Posterior vena cava (tissue), 2 donors: ENCODE measurements around the gene TUBA3E. TPM values are rescaled to one million over a fixed set of nuclear protein-coding genes. Genes with fewer than 3 reads are reported as not detected.
"Not testable (repeated sequence)": the region's sequence is repeated elsewhere in the genome, so short reads cannot be mapped to it uniquely, and the experiment has no call there.

Source experiments
- DNase-seq: peaks from one replicate; pipeline ENCODE4 v3.0.0-alpha.2; 2020; ENCODE audit warnings: low spot score
- intact Hi-C, 2 donors: fragments of 100-400 bp; cut with DNase I; formaldehyde crosslinking; loops; one replicate each; pipeline versions ENCODE4 v1.14.1 to v1.14.2; 2022 to 2023
- long read RNA-seq, 2 donors: library from polyadenylated mRNA; unstranded; transcript quantifications; one replicate each; pipeline ENCODE4 v2.0.0, GENCODE V29; 2020 to 2021
- total RNA-seq, 2 donors: library from RNA; stranded (reverse); fragmentation: NEBNext Ultra II Directional; extraction: Animal tissue kit (Norgen Biotek cat#: 25700); gene quantifications; one replicate each; pipeline ENCODE4 v1.2.1, GENCODE V29; 2021
- donor health status: DM: yes; HTN: yes; CAD: no.
- donor health status: DM: yes; HTN: yes; CAD: no.

Gene TUBA3E
- total RNA-seq: not detected
- long read RNA-seq, donor 1: 0 reads
- long read RNA-seq, donor 2, partial matches to known transcripts: 0 of 1 reads
- long read RNA-seq, donor 2, other reads (novel, unspliced or antisense): 1 of 1 reads

GRCh38 chr2:130198343-130198742 is at the start of gene TUBA3E:
TSS of gene TUBA3E (minus strand) at chr2:130198439. CDS start at chr2:130198360, 79 bp downstream.
- intact Hi-C loops: no loop called here
- DNase-seq: no peak

GRCh38 chr2:130246430-130246829 is 48.2 kb upstream of the TUBA3E start:
- intact Hi-C loops: no loop called here
- DNase-seq: no peak

GRCh38 chr2:130245976-130246375 is 47.7 kb upstream of the TUBA3E start:
- intact Hi-C loops: no loop called here
- DNase-seq: no peak

GRCh38 chr2:130243359-130243758 is 45.1 kb upstream of the TUBA3E start:
- intact Hi-C loops: no loop called here
- DNase-seq: no peak

GRCh38 chr2:130241041-130241707 is 42.9 kb upstream of the TUBA3E start:
- intact Hi-C loops: no loop called here
- DNase-seq: no peak

GRCh38 chr2:130239581-130239980 is 41.3 kb upstream of the TUBA3E start:
- intact Hi-C loops, DNase-seq: not testable (repeated sequence)

GRCh38 chr2:130233066-130233465 is 34.8 kb upstream of the TUBA3E start:
- DNase-seq, intact Hi-C loops: not testable (repeated sequence)

- no peak for DNase-seq
Observed at GRCh38 chr2:130231656-130232055, 33.4 kb upstream of the TUBA3E start.

GRCh38 chr2:130230907-130231306 is 32.7 kb upstream of the TUBA3E start:
- DNase-seq, intact Hi-C loops: not testable (repeated sequence)

More at GRCh38 chr2:130231656-130232055, 33.4 kb upstream of the TUBA3E start:
- intact Hi-C loops: no loop called here

- intact Hi-C loops, DNase-seq: not testable (repeated sequence)
Observed at GRCh38 chr2:130230376-130230775, 32.1 kb upstream of the TUBA3E start.

GRCh38 chr2:130229161-130229510 is 30.9 kb upstream of the TUBA3E start:
- not testable (repeated sequence) for DNase-seq
- intact Hi-C loops: loop anchor here in 1 of 2 donors (10.0 kb wide), 1 partner anchor 414 kb away; no protein-coding TSS in a partner anchor

GRCh38 chr2:130228467-130229160 is 30.4 kb upstream of the TUBA3E start:
- intact Hi-C loops: loop anchor here in 1 of 2 donors (10.0 kb wide), 1 partner anchor 414 kb away; no protein-coding TSS in a partner anchor
- not testable (repeated sequence) for DNase-seq

GRCh38 chr2:130228005-130228404 is 29.8 kb upstream of the TUBA3E start:
- intact Hi-C loops: loop anchor here in 1 of 2 donors (10.0 kb wide), 1 partner anchor 413 kb away; no protein-coding TSS in a partner anchor
- not testable (repeated sequence) for DNase-seq

GRCh38 chr2:130222523-130222922 is 24.3 kb upstream of the TUBA3E start:
- intact Hi-C loops: loop anchor here in 1 of 2 donors (10.0 kb wide), 1 partner anchor 408 kb away; no protein-coding TSS in a partner anchor
- DNase-seq: not testable (repeated sequence)

- not testable (repeated sequence) for DNase-seq
- intact Hi-C loops: loop anchor here in 1 of 2 donors (10.0 kb wide), 1 partner anchor 406 kb away; no protein-coding TSS in a partner anchor
Observed at GRCh38 chr2:130220505-130220904, 22.3 kb upstream of the TUBA3E start.

- intact Hi-C loops: not testable (repeated sequence)
Observed at GRCh38 chr2:130219147-130219546, 20.9 kb upstream of the TUBA3E start.

GRCh38 chr2:130207051-130207450 is 8.8 kb upstream of the TUBA3E start:
- DNase-seq, intact Hi-C loops: not testable (repeated sequence)

More at GRCh38 chr2:130219147-130219546, 20.9 kb upstream of the TUBA3E start:
- not testable (repeated sequence) for DNase-seq

- intact Hi-C loops, DNase-seq: not testable (repeated sequence)
Observed at GRCh38 chr2:130203150-130203549, 4.9 kb upstream of the TUBA3E start.

- DNase-seq, intact Hi-C loops: not testable (repeated sequence)
Observed at GRCh38 chr2:130202518-130202917, 4.3 kb upstream of the TUBA3E start.

- DNase-seq, intact Hi-C loops: not testable (repeated sequence)
Observed at GRCh38 chr2:130196052-130196451, 2.2 kb downstream of the TUBA3E start.
